ENCODE measurements around the gene C14orf180. TPM values are rescaled to one million over a fixed set of nuclear protein-coding genes. Genes with fewer than 3 reads are reported as not detected.

The C14orf180 gene
- total RNA-seq, 1 donor from 2014 or later: not detected

DNA sequence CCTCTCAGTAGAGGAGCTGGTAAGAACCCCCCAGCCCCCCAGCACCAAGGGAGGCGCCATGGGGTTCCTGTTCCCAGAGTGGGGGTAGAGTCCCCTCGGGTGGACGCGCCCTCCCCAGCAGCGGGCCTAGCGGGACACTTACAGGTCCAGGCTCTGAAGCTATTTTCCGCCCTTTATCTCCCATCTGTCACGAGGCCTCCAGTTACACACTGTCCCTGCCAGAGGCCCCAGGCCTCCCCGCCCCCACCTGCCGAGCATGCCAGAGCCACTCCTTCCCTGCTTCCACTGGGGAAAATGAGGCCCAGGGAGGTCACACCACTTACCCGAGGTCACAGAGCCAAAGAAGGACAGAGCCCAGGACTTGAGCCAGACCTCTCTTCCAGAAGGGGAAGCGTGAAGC is 3.1 kb downstream of the C14orf180 start:
- Mint-ChIP-seq H3K27ac (peak overlapping the region; percentile 10), H3K27me3 (peaks cover 15% of the 10 kb centered on the region), H3K4me1 (ENCODE audit: low read depth) (peaks cover 13% of the 10 kb centered on the region), H3K36me3 (ENCODE audit: insufficient read depth) (no peaks in the 10 kb centered on the region), H3K9me3 (ENCODE audit: low read depth) (no peaks in the 10 kb centered on the region), H3K4me3 (ENCODE audit: low read depth) (no peak overlapping the region)
- TF ChIP-seq, protein P1, sequence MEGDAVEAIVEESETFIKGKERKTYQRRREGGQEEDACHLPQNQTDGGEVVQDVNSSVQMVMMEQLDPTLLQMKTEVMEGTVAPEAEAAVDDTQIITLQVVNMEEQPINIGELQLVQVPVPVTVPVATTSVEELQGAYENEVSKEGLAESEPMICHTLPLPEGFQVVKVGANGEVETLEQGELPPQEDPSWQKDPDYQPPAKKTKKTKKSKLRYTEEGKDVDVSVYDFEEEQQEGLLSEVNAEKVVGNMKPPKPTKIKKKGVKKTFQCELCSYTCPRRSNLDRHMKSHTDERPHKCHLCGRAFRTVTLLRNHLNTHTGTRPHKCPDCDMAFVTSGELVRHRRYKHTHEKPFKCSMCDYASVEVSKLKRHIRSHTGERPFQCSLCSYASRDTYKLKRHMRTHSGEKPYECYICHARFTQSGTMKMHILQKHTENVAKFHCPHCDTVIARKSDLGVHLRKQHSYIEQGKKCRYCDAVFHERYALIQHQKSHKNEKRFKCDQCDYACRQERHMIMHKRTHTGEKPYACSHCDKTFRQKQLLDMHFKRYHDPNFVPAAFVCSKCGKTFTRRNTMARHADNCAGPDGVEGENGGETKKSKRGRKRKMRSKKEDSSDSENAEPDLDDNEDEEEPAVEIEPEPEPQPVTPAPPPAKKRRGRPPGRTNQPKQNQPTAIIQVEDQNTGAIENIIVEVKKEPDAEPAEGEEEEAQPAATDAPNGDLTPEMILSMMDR (IDR thresholded peaks at IDR 0.05; ENCODE audit: unreplicated experiment): no peak
- DNase-seq (ENCODE audit: low spot score, unreplicated experiment): no peak

DNA sequence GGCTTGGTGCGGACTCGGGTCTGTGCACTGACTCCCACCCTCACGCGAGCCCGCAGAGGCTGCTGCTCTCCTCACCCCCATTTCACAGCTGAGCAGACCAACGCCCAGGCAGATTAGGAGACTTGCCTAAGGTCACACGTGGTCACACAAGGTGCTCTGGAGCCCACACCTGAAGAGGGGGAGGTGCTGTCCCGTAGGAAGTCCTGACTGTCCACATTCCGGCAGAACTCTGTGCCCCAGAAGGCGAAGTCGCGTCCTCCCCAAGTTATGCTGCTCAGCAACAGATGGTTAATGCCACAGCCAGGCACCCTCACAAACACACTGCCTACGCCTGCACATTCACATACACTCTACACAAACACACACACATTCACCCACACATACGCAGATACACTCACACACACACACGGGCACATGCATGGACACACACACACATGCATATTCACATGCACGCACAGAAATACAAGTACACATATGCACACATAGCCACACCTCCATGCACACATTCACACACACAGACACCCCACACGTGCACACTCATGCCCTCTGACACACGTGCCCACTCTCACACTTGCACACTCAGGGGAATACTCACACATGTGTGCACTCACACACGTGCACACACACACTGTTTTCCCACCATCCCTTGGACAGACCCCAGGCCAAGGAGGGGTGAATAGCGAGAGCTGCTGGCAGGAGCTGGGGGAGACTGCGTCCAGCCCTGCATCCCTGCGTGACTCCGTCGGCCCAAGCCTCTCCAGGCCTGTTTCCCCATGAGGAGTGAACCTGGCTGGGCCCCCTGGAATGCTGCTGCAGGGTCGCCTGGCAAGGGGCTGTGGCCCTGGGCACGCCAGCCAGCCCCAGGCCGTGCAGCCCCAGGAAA is 4.1 kb downstream of the C14orf180 start:
- H3K4me3 Mint-ChIP-seq (ENCODE audit: low read depth): no peak overlapping the region
- peaks cover 10% of the 10 kb centered on the region for H3K4me1 Mint-ChIP-seq (ENCODE audit: low read depth)
- H3K36me3 Mint-ChIP-seq (ENCODE audit: insufficient read depth): no peaks in the 10 kb centered on the region
- H3K27me3 Mint-ChIP-seq: peaks cover 15% of the 10 kb centered on the region
- H3K27ac Mint-ChIP-seq: no peak overlapping the region
- no peaks in the 10 kb centered on the region for H3K9me3 Mint-ChIP-seq (ENCODE audit: low read depth)
- TF ChIP-seq, protein P1 (IDR thresholded peaks at IDR 0.05; ENCODE audit: unreplicated experiment): no peak
- DNase-seq (ENCODE audit: low spot score, unreplicated experiment): no peak

DNA sequence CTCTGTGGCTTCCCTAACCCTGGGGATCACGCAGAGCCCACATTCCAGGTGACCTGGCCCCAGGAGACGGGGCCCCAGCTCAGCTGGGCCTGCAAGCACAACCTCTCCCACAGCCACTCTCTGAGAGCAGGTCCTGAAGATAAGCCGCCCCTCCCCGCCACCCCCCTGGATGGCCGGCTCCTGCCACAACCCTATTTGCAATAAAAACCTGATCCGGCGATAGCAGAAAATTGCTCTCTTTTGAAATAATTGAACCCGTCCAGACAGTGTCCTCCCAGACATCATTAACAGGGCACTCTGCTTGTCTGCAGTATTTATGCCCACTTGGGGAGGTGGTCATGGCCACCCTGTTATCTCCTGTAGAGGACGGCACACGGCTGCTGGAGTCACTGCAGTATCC is 5.0 kb downstream of the C14orf180 start:
- Mint-ChIP-seq H3K36me3 (ENCODE audit: insufficient read depth) (no peaks in the 10 kb centered on the region), H3K4me3 (ENCODE audit: low read depth) (no peak overlapping the region), H3K4me1 (ENCODE audit: low read depth) (peaks cover 10% of the 10 kb centered on the region), H3K9me3 (ENCODE audit: low read depth) (no peaks in the 10 kb centered on the region), H3K27ac (no peak overlapping the region), H3K27me3 (peaks cover 15% of the 10 kb centered on the region)
- TF ChIP-seq, protein P1 (IDR thresholded peaks at IDR 0.05; ENCODE audit: unreplicated experiment): no peak
- DNase-seq (ENCODE audit: low spot score, unreplicated experiment): no peak

DNA sequence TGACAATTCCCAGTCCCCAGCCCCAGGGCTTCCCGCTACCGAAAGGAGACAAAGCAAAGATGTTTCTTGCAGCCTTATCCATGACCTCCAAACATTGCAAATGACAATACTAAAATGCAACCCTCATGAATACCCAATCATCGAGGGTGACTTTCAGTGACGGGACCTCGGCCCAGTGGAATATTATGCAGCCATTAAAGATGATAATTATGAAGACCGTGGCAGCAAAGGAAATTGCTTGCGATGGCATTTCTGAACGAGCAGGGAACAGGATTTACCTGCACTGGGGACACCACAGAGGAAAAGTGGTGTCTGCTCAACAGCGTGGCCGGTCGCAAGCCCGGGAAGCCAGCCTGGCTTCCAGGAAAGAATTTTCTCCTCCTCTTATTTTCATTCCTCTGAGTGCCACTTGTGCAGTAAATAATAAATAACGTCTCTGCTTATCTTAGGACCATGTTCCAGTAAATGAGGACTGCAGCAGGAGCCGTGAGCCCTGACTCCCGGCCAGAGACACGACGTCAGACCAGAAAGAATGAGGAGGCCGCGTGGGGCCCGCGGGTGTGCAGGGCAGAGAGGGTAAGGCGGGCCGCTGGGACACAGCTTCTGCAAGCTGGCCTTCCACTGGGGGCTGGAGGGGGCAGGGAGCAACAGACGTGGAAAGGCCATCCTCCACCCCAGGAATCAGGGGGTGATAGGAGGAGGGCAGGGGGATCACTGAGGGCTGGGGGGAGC is 6.6 kb downstream of the C14orf180 start:
- DNase-seq (ENCODE audit: low spot score, unreplicated experiment): no peak

More for the DNA sequence above, 6.6 kb downstream of the C14orf180 start:
- Mint-ChIP-seq H3K4me1 (ENCODE audit: low read depth) (peaks cover 10% of the 10 kb centered on the region), H3K27me3 (peaks cover 19% of the 10 kb centered on the region), H3K4me3 (ENCODE audit: low read depth) (no peak overlapping the region), H3K9me3 (ENCODE audit: low read depth) (no peaks in the 10 kb centered on the region), H3K36me3 (ENCODE audit: insufficient read depth) (no peaks in the 10 kb centered on the region), H3K27ac (no peak overlapping the region)
- TF ChIP-seq, protein P1 (IDR thresholded peaks at IDR 0.05; ENCODE audit: unreplicated experiment): no peak
